ENCODE results near the gene MIER1.

The MIER1 gene

DNA sequence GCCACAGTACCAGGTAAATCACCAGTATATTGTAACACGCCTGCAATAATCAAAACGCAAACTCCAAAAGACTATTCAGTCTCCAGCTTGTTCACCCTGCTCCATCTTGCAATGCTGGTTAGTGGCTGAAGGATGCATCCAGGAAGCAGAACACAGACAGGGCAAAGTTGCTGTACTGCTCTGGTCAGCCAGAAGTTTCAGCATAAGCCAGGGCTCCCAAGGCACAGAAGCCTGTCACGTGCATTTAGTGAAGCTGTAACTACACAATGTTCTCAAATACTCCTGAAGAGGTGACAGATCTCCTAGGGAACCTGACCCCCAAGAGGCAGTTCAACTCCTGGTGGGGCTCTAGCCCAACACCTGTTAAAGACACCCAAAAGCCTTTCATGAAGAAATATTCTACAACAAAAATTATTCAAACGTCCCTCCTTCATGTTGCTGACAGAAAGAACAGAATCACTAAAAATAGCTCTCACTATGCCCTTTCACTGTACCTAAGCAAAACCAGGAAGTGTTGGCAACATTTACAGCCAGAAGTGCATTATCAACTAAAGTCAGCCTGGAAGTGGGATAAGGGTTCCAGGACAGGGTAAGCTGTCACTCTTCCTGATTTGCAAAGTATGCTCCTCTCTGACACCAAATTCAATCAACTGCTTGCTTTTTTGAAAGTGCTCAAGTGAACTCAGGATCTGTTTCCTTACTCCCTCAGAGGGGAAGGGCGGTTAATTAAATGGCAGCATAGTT, 77.1 kb downstream of the MIER1 start:
- Histone ChIP-seq H3K9me3 (ENCODE audit: insufficient read depth, low read length, severe bottlenecking) (no peaks in the 10 kb centered on the region), H3K79me2 (ENCODE audit: insufficient read depth, low read length) (no peaks in the 10 kb centered on the region), H3K4me2 (ENCODE audit: insufficient read depth, low read length) (no peak overlapping the region), H2AFZ (ENCODE audit: low read depth, low read length) (no peak overlapping the region), H3K27ac (ENCODE audit: low read length) (no peak overlapping the region), H3K4me1 (ENCODE audit: insufficient read depth, low read length) (peaks cover 8% of the 10 kb centered on the region), H3K36me3 (ENCODE audit: insufficient read depth, low read length) (peaks cover 45% of the 10 kb centered on the region), H4K20me1 (ENCODE audit: insufficient read depth, low read length) (no peaks in the 10 kb centered on the region), H3K4me3 (ENCODE audit: low read depth in 1 of 2, low read length in 2 of 2) (no peak overlapping the region), H3K9ac (ENCODE audit: low read depth, low read length) (no peak overlapping the region), H3K27me3 (ENCODE audit: insufficient read depth, low read length, poor library complexity) (no peaks in the 10 kb centered on the region)
- DNase-seq (no peak), ATAC-seq (ENCODE audit: insufficient read depth, low read depth) (no peak)
- TF ChIP-seq EZH2 (IDR thresholded peaks at IDR 0.05; ENCODE audit: borderline replicate concordance, low read depth, low read length, severe bottlenecking), result no peak
- TF ChIP-seq, protein P1, sequence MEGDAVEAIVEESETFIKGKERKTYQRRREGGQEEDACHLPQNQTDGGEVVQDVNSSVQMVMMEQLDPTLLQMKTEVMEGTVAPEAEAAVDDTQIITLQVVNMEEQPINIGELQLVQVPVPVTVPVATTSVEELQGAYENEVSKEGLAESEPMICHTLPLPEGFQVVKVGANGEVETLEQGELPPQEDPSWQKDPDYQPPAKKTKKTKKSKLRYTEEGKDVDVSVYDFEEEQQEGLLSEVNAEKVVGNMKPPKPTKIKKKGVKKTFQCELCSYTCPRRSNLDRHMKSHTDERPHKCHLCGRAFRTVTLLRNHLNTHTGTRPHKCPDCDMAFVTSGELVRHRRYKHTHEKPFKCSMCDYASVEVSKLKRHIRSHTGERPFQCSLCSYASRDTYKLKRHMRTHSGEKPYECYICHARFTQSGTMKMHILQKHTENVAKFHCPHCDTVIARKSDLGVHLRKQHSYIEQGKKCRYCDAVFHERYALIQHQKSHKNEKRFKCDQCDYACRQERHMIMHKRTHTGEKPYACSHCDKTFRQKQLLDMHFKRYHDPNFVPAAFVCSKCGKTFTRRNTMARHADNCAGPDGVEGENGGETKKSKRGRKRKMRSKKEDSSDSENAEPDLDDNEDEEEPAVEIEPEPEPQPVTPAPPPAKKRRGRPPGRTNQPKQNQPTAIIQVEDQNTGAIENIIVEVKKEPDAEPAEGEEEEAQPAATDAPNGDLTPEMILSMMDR (IDR thresholded peaks at IDR 0.05; ENCODE audit: borderline replicate concordance, extremely low read depth, low read length, poor library complexity, severe bottlenecking), result no peak

DNA sequence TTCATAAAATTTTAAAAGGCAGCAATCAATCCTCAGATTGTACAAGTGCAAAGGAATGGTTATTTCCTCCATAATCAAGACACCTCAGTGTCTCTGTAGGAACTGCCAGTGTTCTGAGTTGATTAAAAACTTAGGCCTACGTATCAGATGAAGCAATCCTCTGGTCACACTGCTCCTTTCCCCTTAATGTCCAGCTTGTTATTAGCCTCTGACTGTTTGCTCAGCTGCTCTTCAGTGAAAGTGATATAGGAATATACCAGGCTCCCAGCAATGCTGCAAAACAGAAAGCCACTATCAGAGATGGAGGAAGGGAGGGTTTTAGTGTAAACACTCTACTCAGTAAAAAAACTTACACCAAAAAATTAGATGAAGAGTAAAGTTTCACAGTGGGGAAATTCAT, 79.4 kb downstream of the MIER1 start:
- no peaks in the 10 kb centered on the region for H3K27me3 ChIP-seq (ENCODE audit: insufficient read depth, low read length, poor library complexity)
- ATAC-seq (ENCODE audit: insufficient read depth, low read depth) (no peak), DNase-seq (no peak)
- H4K20me1 ChIP-seq (ENCODE audit: insufficient read depth, low read length), result no peaks in the 10 kb centered on the region
- TF ChIP-seq EZH2 (IDR thresholded peaks at IDR 0.05; ENCODE audit: borderline replicate concordance, low read depth, low read length, severe bottlenecking), result no peak
- TF ChIP-seq, protein P1 (IDR thresholded peaks at IDR 0.05; ENCODE audit: borderline replicate concordance, extremely low read depth, low read length, poor library complexity, severe bottlenecking), result no peak
- no peak overlapping the region for H3K4me3 ChIP-seq (ENCODE audit: low read depth in 1 of 2, low read length in 2 of 2)
- H3K27ac ChIP-seq (ENCODE audit: low read length), result no peak overlapping the region
- H3K79me2 ChIP-seq (ENCODE audit: insufficient read depth, low read length), result no peaks in the 10 kb centered on the region
- no peak overlapping the region for H3K4me2 ChIP-seq (ENCODE audit: insufficient read depth, low read length)
- H3K9ac ChIP-seq (ENCODE audit: low read depth, low read length), result no peak overlapping the region
- H3K9me3 ChIP-seq (ENCODE audit: insufficient read depth, low read length, severe bottlenecking), result no peaks in the 10 kb centered on the region
- H3K36me3 ChIP-seq (ENCODE audit: insufficient read depth, low read length), result peaks cover 46% of the 10 kb centered on the region
- no peak overlapping the region for H2AFZ ChIP-seq (ENCODE audit: low read depth, low read length)
- H3K4me1 ChIP-seq (ENCODE audit: insufficient read depth, low read length), result peaks cover 2% of the 10 kb centered on the region; the same call in 1 of the 2 replicates

DNA sequence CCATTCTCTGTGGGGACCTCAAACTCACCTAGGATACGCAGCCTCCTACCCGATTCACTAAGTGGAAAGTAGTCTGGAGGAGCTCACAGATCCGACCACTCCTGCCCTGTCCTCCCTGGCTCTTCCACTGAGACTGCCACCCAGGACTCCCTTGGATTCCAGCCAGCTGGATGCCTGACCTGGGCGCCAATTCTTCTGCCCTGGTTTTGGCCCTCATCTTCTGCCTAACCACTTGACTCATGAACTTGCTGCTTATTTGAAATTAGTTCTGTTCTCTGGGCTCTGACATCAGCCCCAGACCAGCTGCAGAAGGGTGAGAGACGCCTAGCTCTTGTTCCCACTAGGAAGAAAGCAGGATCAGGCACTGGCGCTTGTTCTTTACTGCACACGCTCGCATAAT, 80.3 kb downstream of the MIER1 start:
- H3K4me1 ChIP-seq (ENCODE audit: insufficient read depth, low read length), result no peaks in the 10 kb centered on the region
- H4K20me1 ChIP-seq (ENCODE audit: insufficient read depth, low read length), result no peaks in the 10 kb centered on the region
- no peaks in the 10 kb centered on the region for H3K79me2 ChIP-seq (ENCODE audit: insufficient read depth, low read length)
- H3K36me3 ChIP-seq (ENCODE audit: insufficient read depth, low read length), result peaks cover 50% of the 10 kb centered on the region
- no peak overlapping the region for H3K4me3 ChIP-seq (ENCODE audit: low read depth in 1 of 2, low read length in 2 of 2)
- H3K9me3 ChIP-seq (ENCODE audit: insufficient read depth, low read length, severe bottlenecking), result no peaks in the 10 kb centered on the region
- no peak overlapping the region for H2AFZ ChIP-seq (ENCODE audit: low read depth, low read length)
- ATAC-seq (ENCODE audit: insufficient read depth, low read depth) (no peak), DNase-seq (no peak)
- TF ChIP-seq EZH2 (IDR thresholded peaks at IDR 0.05; ENCODE audit: borderline replicate concordance, low read depth, low read length, severe bottlenecking), result no peak
- no peak overlapping the region for H3K4me2 ChIP-seq (ENCODE audit: insufficient read depth, low read length)
- H3K27me3 ChIP-seq (ENCODE audit: insufficient read depth, low read length, poor library complexity), result no peaks in the 10 kb centered on the region
- H3K27ac ChIP-seq (ENCODE audit: low read length), result no peak overlapping the region
- no peak overlapping the region for H3K9ac ChIP-seq (ENCODE audit: low read depth, low read length)

DNA sequence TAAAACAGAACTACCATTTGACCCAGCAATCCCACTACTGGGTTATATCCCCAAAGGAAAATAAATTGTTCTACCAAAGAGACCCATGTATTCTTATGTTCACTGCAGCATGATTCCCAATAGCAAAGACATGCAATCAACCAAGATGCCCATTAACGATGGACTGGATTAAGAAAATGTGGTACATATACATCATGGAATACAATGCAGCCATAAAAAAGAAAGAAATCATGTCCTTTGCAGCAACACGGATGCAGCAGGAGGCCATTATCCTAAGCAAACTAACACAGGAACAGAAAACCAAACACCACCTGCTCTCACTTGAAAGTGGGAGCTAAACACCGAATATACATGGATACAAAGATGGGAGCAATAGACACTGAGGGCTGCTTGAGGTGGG, 85.0 kb downstream of the MIER1 start:
- no peak overlapping the region for H3K9ac ChIP-seq (ENCODE audit: low read depth, low read length)
- no peak overlapping the region for H2AFZ ChIP-seq (ENCODE audit: low read depth, low read length)
- H3K9me3 ChIP-seq (ENCODE audit: insufficient read depth, low read length, severe bottlenecking), result no peaks in the 10 kb centered on the region
- peaks cover 38% of the 10 kb centered on the region for H3K36me3 ChIP-seq (ENCODE audit: insufficient read depth, low read length)
- no peak for TF ChIP-seq EZH2 (IDR thresholded peaks at IDR 0.05; ENCODE audit: borderline replicate concordance, low read depth, low read length, severe bottlenecking)
- TF ChIP-seq, protein P1 (IDR thresholded peaks at IDR 0.05; ENCODE audit: borderline replicate concordance, extremely low read depth, low read length, poor library complexity, severe bottlenecking), result no peak
- no peaks in the 10 kb centered on the region for H3K27me3 ChIP-seq (ENCODE audit: insufficient read depth, low read length, poor library complexity)
- H4K20me1 ChIP-seq (ENCODE audit: insufficient read depth, low read length), result no peaks in the 10 kb centered on the region
- DNase-seq (no peak), ATAC-seq (ENCODE audit: insufficient read depth, low read depth) (no peak)
- H3K27ac ChIP-seq (ENCODE audit: low read length), result no peak overlapping the region
- H3K4me3 ChIP-seq (ENCODE audit: low read depth in 1 of 2, low read length in 2 of 2), result no peak overlapping the region
- no peaks in the 10 kb centered on the region for H3K79me2 ChIP-seq (ENCODE audit: insufficient read depth, low read length)
- no peak overlapping the region for H3K4me2 ChIP-seq (ENCODE audit: insufficient read depth, low read length)
- H3K4me1 ChIP-seq (ENCODE audit: insufficient read depth, low read length), result no peaks in the 10 kb centered on the region

Data from DND-41 (cell line).